Sigmoid colon (tissue), 7 donors: ENCODE measurements around the gene ZNF691. TPM values are rescaled to one million over a fixed set of nuclear protein-coding genes. Genes with fewer than 3 reads are reported as not detected.
"Not testable (repeated sequence)": the region's sequence is repeated elsewhere in the genome, so short reads cannot be mapped to it uniquely, and the experiment has no call there.

Experiments used
- DNase-seq: peaks from one replicate; pipeline ENCODE4 v3.0.0-alpha.2; 2019
- H3K27ac ChIP-seq, 4 donors: fragments of 200-600 bp; sonication (generic); one replicate each; pipeline ENCODE4 v1.5.1; 2016 to 2019; ENCODE audit warnings: mild to moderate bottlenecking in 1 of 4
- H3K27me3 ChIP-seq, 3 donors: fragments of 200-600 bp; sonication (generic); one replicate each; pipeline ENCODE4 v1.5.1; 2019; ENCODE audit warnings: mild to moderate bottlenecking in 1 of 3
- H3K36me3 ChIP-seq, 4 donors: fragments of 200-600 bp; sonication (generic); one replicate each; pipeline ENCODE4 v1.5.1; 2016 to 2019
- H3K4me1 ChIP-seq, 4 donors: fragments of 200-600 bp; sonication (generic); one replicate each; pipeline ENCODE4 v1.5.1; 2017 to 2019
- H3K4me3 ChIP-seq, 4 donors: fragments of 200-600 bp; sonication (generic); one replicate each; pipeline ENCODE4 v1.5.1; 2017 to 2019; ENCODE audit warnings: mild to moderate bottlenecking in 2 of 4, moderate library complexity in 1 of 4
- H3K9me3 ChIP-seq, 4 donors: fragments of 200-600 bp in 3 of 4; sonication (generic) in 3 of 4; one replicate each; pipeline versions ENCODE4 v1.5.1 to v1.6.1; 2013 to 2019
- CTCF ChIP-seq, 4 experiments: fragments of 450-650 bp in 3 of 4; fragments of 200-600 bp in 1 of 4; IDR thresholded peaks; one replicate each; pipeline ENCODE4 v1.5.1; 2016 to 2019; ENCODE audit warnings: antibody characterized with exemption in 4 of 4, mild to moderate bottlenecking in 3 of 4, moderate library complexity in 2 of 4
- EP300 ChIP-seq, 4 donors: sonication (generic); formaldehyde crosslinking; IDR thresholded peaks; one replicate each; pipeline ENCODE4 v1.6.1; 2017; ENCODE audit warnings: antibody characterized with exemption in 4 of 4
- POLR2A ChIP-seq, 2 donors: fragments of 450-650 bp; IDR thresholded peaks; one replicate each; pipeline ENCODE4 v1.6.1; 2016; ENCODE audit warnings: antibody characterized with exemption in 2 of 2, mild to moderate bottlenecking in 2 of 2, moderate library complexity in 2 of 2
- POLR2AphosphoS5 ChIP-seq, 4 donors: sonication (generic); formaldehyde crosslinking; IDR thresholded peaks; one replicate each; pipeline ENCODE4 v1.6.1; 2017; ENCODE audit warnings: antibody characterized with exemption in 4 of 4
- WGBS, 2 donors: extraction: QIAGEN DNeasy Blood & Tissue Kit; methylation state at CpG; one replicate each; pipeline ENCODE4 v1.1.7; 2013; 5-methylcytosine and 5-hydroxymethylcytosine counted together
- intact Hi-C: fragments of 100-400 bp; cut with DNase I; formaldehyde crosslinking; loops from one replicate; pipeline ENCODE4 v1.15.1; 2023
- polyA plus RNA-seq, 3 donors: library from polyadenylated mRNA; stranded (reverse); fragments of 200-250 nt; gene quantifications; one replicate each; pipeline ENCODE4 v1.2.3, GENCODE V29; 2013
- total RNA-seq, 4 donors: library from RNA; depleted of rRNA; stranded (reverse); fragments of >200 nt; gene quantifications; one replicate each; pipeline ENCODE4 v1.1.0, GENCODE V29; 2016
- donor health status: healthy with polysubstance abuse.
- donor health status: Bipolar disorder and iron deficiency.
- donor health status: healthy.

The ZNF691 gene
- total and polyA plus RNA-seq, 7 donors: 2.4 to 20.7 (median 8.3) TPM

- Histone ChIP-seq H3K9me3 (no peaks in the 10 kb centered on the region), H3K36me3 (no peaks in the 10 kb centered on the region), H3K4me1 (no peaks in the 10 kb centered on the region), H3K27ac (no peak overlapping the region), H3K4me3 (no peak overlapping the region), H3K27me3 (no peaks in the 10 kb centered on the region)
- intact Hi-C loops: no loop called here
- no peak for DNase-seq
- 76 to 81% methylated on average over 21 of the region's 21 CpGs for WGBS, 2 donors
- no peak for TF ChIP-seq POLR2A (IDR thresholded peaks at IDR 0.05)
- no peak for TF ChIP-seq POLR2AphosphoS5 (IDR thresholded peaks at IDR 0.05)
These were observed 40.4 kb downstream of the ZNF691 start for GRCh38 chr1:42886800-42887199.

- Histone ChIP-seq H3K36me3 (no peaks in the 10 kb centered on the region), H3K27ac (no peak overlapping the region), H3K9me3 (no peaks in the 10 kb centered on the region), H3K27me3 (no peaks in the 10 kb centered on the region), H3K4me1 (no peaks in the 10 kb centered on the region), H3K4me3 (no peak overlapping the region)
- DNase-seq: no peak
- TF ChIP-seq EP300 (IDR thresholded peaks at IDR 0.05): no peak
- TF ChIP-seq POLR2AphosphoS5 (IDR thresholded peaks at IDR 0.05): no peak
- TF ChIP-seq POLR2A (IDR thresholded peaks at IDR 0.05): no peak
- TF ChIP-seq CTCF (IDR thresholded peaks at IDR 0.05): no peak
- intact Hi-C loops: no loop called here
- WGBS, 2 donors: 95 to 97% methylated on average over 20 of the region's 20 CpGs
These were observed 41.0 kb downstream of the ZNF691 start for GRCh38 chr1:42887366-42887765.

- WGBS, 2 donors: 92 to 93% methylated on average over 31 of the region's 31 CpGs
- Histone ChIP-seq H3K27me3 (no peaks in the 10 kb centered on the region), H3K4me3 (no peak overlapping the region), H3K36me3 (no peaks in the 10 kb centered on the region), H3K9me3 (no peaks in the 10 kb centered on the region), H3K4me1 (no peaks in the 10 kb centered on the region), H3K27ac (no peak overlapping the region)
- intact Hi-C loops: no loop called here
- no peak for TF ChIP-seq POLR2A (IDR thresholded peaks at IDR 0.05)
- no peak for TF ChIP-seq CTCF (IDR thresholded peaks at IDR 0.05)
- no peak for TF ChIP-seq EP300 (IDR thresholded peaks at IDR 0.05)
- TF ChIP-seq POLR2AphosphoS5 (IDR thresholded peaks at IDR 0.05): no peak
- no peak for DNase-seq
These were observed 41.7 kb downstream of the ZNF691 start for GRCh38 chr1:42888013-42888633.

- Histone ChIP-seq H3K27me3 (no peaks in the 10 kb centered on the region), H3K27ac (no peak overlapping the region), H3K36me3 (no peaks in the 10 kb centered on the region), H3K9me3 (no peaks in the 10 kb centered on the region), H3K4me1 (no peaks in the 10 kb centered on the region), H3K4me3 (no peak overlapping the region)
- TF ChIP-seq EP300 (IDR thresholded peaks at IDR 0.05) (no peak), POLR2A (IDR thresholded peaks at IDR 0.05) (no peak), CTCF (IDR thresholded peaks at IDR 0.05) (no peak), POLR2AphosphoS5 (IDR thresholded peaks at IDR 0.05) (no peak)
- WGBS, 2 donors: 83 to 96% methylated on average over 4 of the region's 4 CpGs
- no peak for DNase-seq
- intact Hi-C loops: no loop called here
These were observed 42.9 kb downstream of the ZNF691 start for GRCh38 chr1:42889264-42889663.

DNA sequence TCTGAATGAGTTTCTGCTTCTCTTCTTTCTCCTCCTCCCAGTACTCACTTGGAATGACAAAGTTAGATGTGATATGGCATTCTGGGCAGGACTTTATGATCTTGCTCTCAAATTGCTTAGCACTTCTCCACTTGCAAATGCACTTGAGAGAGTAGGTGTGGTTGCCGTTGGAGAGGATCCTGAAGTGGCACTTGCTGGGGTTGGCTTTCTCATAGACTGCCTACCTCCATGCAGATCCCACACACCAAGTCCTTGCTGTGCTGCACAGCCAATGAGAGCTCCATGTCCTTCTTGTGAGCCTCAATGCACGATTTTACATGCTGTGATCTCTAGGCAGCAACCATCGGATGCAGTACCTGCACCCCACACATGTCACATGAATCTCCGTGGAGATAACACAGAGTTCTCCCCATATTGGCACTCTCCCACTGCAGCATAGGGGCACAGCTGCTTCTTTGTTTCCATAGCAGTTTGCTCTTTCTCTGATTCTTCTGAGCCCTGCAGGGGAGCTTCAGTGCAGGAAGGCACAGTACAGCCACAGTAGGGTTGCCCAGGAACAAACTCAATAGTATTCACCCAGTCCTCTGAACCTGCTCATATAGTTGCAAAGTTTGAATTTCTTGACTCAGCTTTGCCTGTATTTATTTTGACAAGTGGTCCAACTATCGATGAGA lies 45.2 kb downstream of the ZNF691 start:
- Histone ChIP-seq H3K36me3 (no peaks in the 10 kb centered on the region), H3K4me1 (no peaks in the 10 kb centered on the region), H3K27ac (no peak overlapping the region), H3K9me3 (no peaks in the 10 kb centered on the region), H3K27me3 (no peaks in the 10 kb centered on the region), H3K4me3 (no peak overlapping the region)
- TF ChIP-seq POLR2AphosphoS5 (IDR thresholded peaks at IDR 0.05) (no peak), EP300 (IDR thresholded peaks at IDR 0.05) (no peak), POLR2A (IDR thresholded peaks at IDR 0.05) (no peak), CTCF (IDR thresholded peaks at IDR 0.05) (no peak)
- WGBS, 2 donors: 58 to 69% methylated on average over 5 of the region's 5 CpGs
- intact Hi-C loops: no loop called here
- DNase-seq: no peak

GRCh38 chr1:42899960-42900359 lies 53.5 kb downstream of the ZNF691 start:
- H3K27ac ChIP-seq, H3K36me3 ChIP-seq, H3K4me1 ChIP-seq, intact Hi-C loops, H3K4me3 ChIP-seq, H3K9me3 ChIP-seq, H3K27me3 ChIP-seq, DNase-seq: not testable (repeated sequence)
- 90 to 98% methylated on average over 4 of the region's 4 CpGs for WGBS, 2 donors
